Osteocyte (in vitro differentiated cells): ENCODE data around the gene SFT2D1. TPM values are rescaled to one million over a fixed set of nuclear protein-coding genes. Genes with fewer than 3 reads are reported as not detected.

Experiments used
- DNase-seq: peaks from one replicate; pipeline ENCODE4 v3.0.0; 2021; ENCODE audit warnings: mixed read lengths; ENCODE audit not compliant: unreplicated experiment; ENCODE audit errors: extremely low spot score
- H3K27ac Mint-ChIP-seq: one replicate; pipeline ENCODE4 v1.8.0; 2021; ENCODE audit warnings: mild to moderate bottlenecking, mixed read lengths; ENCODE audit not compliant: unreplicated experiment
- H3K27me3 Mint-ChIP-seq: one replicate; pipeline ENCODE4 v1.8.0; 2021; ENCODE audit warnings: mixed read lengths; ENCODE audit not compliant: unreplicated experiment
- H3K36me3 Mint-ChIP-seq: one replicate; pipeline ENCODE4 v1.8.0; 2021; ENCODE audit warnings: mixed read lengths; ENCODE audit not compliant: unreplicated experiment
- H3K4me1 Mint-ChIP-seq: one replicate; pipeline ENCODE4 v1.8.0; 2021; ENCODE audit warnings: mixed read lengths; ENCODE audit not compliant: unreplicated experiment
- H3K4me3 Mint-ChIP-seq: one replicate; pipeline ENCODE4 v1.8.0; 2021; ENCODE audit warnings: mild to moderate bottlenecking, moderate library complexity, mixed read lengths; ENCODE audit not compliant: unreplicated experiment
- H3K9me3 Mint-ChIP-seq: one replicate; pipeline ENCODE4 v1.8.0; 2021; ENCODE audit warnings: mixed read lengths; ENCODE audit not compliant: unreplicated experiment
- CTCF ChIP-seq: fragments of 200-600 bp; sonication (generic); IDR thresholded peaks from 2 replicates; pipeline ENCODE4 v1.5.0; 2021; ENCODE audit warnings: antibody characterized with exemption, mild to moderate bottlenecking, moderate library complexity
- total RNA-seq: library from RNA; stranded (reverse); gene quantifications from 2 replicates; pipeline ENCODE4 v1.2.1, GENCODE V29; 2021

Gene SFT2D1
- total RNA-seq, 1 donor from 2014 or later = 34.0 TPM

DNA sequence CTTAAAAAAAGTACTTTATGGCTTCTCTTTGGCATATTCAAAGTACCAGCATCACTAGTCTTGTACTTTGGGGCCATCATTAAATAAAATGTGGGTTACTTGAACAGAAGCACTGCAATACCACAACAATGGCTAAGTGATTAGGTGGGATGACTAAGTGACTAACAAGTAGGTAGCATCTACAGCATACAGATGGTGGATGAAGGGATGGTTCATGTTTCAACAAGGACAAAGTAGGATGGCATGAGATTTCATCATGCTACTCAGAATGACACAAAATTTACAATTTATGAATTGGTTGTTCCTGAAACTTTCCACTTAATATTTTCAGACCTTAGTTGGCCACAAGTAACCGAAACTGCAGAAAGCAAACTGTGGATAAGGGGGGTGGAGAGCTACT, 32.7 kb upstream of the SFT2D1 start:
- Mint-ChIP-seq H3K4me1 (no peaks in the 10 kb centered on the region), H3K4me3 (no peak overlapping the region), H3K27ac (no peak overlapping the region), H3K36me3 (no peaks in the 10 kb centered on the region), H3K27me3 (no peaks in the 10 kb centered on the region), H3K9me3 (no peaks in the 10 kb centered on the region)
- TF ChIP-seq CTCF = no peak
- no peak for DNase-seq

GRCh38 chr6:166370489-166370888, 28.1 kb upstream of the SFT2D1 start:
- peaks cover 5% of the 10 kb centered on the region for H3K4me1 Mint-ChIP-seq
- DNase-seq = no peak
- H3K36me3 Mint-ChIP-seq = peaks cover 3% of the 10 kb centered on the region
- no peak overlapping the region for H3K27ac Mint-ChIP-seq
- no peaks in the 10 kb centered on the region for H3K9me3 Mint-ChIP-seq
- H3K4me3 Mint-ChIP-seq = no peak overlapping the region
- H3K27me3 Mint-ChIP-seq = no peaks in the 10 kb centered on the region
- TF ChIP-seq CTCF = no peak

GRCh38 chr6:166369782-166370181, 27.4 kb upstream of the SFT2D1 start:
- H3K27me3 Mint-ChIP-seq = no peaks in the 10 kb centered on the region
- H3K4me3 Mint-ChIP-seq = no peak overlapping the region
- H3K9me3 Mint-ChIP-seq = no peaks in the 10 kb centered on the region
- no peak for TF ChIP-seq CTCF
- no peak for DNase-seq
- peaks cover 5% of the 10 kb centered on the region for H3K36me3 Mint-ChIP-seq
- H3K27ac Mint-ChIP-seq = no peak overlapping the region
- peaks cover 11% of the 10 kb centered on the region for H3K4me1 Mint-ChIP-seq

DNA sequence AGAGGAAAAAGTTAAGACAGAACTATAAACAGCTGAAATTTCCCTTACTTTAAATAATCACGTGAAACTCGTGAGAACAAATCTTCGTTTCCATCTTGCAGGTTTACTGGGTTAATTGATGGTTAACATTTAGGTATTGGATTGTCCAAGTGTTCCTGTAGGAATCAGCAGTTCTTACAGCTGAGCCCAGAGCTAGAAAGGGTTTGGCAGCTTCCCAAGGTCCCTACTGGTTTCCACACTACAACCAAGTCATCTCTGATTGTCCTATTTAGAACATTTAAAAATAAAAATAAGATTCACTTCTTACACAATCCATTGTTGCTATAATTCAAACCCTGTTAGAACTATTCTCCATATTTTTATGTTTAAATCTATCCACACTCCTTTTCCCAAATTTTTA, 24.6 kb upstream of the SFT2D1 start:
- Mint-ChIP-seq H3K27ac (no peak overlapping the region), H3K9me3 (no peaks in the 10 kb centered on the region), H3K4me3 (no peak overlapping the region), H3K36me3 (peaks cover 15% of the 10 kb centered on the region), H3K4me1 (peaks cover 18% of the 10 kb centered on the region), H3K27me3 (no peaks in the 10 kb centered on the region)
- TF ChIP-seq CTCF = no peak
- DNase-seq = no peak

- no peaks in the 10 kb centered on the region for H3K27me3 Mint-ChIP-seq
- H3K27ac Mint-ChIP-seq = peak overlapping the region; percentile 77
- no peak for TF ChIP-seq CTCF
- H3K9me3 Mint-ChIP-seq = no peaks in the 10 kb centered on the region
- DNase-seq = no peak
- H3K36me3 Mint-ChIP-seq = peaks cover 15% of the 10 kb centered on the region
- peaks cover 29% of the 10 kb centered on the region for H3K4me1 Mint-ChIP-seq
- no peak overlapping the region for H3K4me3 Mint-ChIP-seq
Observed at GRCh38 chr6:166365806-166366205, 23.5 kb upstream of the SFT2D1 start.
